Left renal pelvis (tissue), 4 donors: Measurements from ENCODE around the gene SIRT3. TPM values are rescaled to one million over a fixed set of nuclear protein-coding genes. Genes with fewer than 3 reads are reported as not detected.
A peak's percentile ranks its signal among the peaks of the same experiment; 100 is the strongest.

Experiments
- DNase-seq, 4 donors: peaks; one replicate each; pipeline ENCODE4 v3.0.0-alpha.2; 2013; ENCODE audit warnings: low read depth in 4 of 4, low spot score in 3 of 4
- polyA plus RNA-seq, 4 donors: library from polyadenylated mRNA; unstranded; fragments of 120-200 nt; gene quantifications; one replicate each; pipeline ENCODE4 v1.2.1, GENCODE V29; 2013; ENCODE audit not compliant: insufficient read length in 4 of 4

The SIRT3 gene
- polyA plus RNA-seq, 4 donors = 22.6 to 38.2 (median 25.7) TPM

GRCh38 chr11:217704-218103 lies 18.4 kb downstream of the SIRT3 start:
- DNase-seq = no peak

- no peak for DNase-seq
Measured at GRCh38 chr11:216081-216974, 19.8 kb downstream of the SIRT3 start.

- DNase-seq = no peak
Measured at GRCh38 chr11:215581-216037, 20.5 kb downstream of the SIRT3 start.

GRCh38 chr11:214083-214482 lies 22.1 kb downstream of the SIRT3 start:
- no peak for DNase-seq

- no peak for DNase-seq
Measured at GRCh38 chr11:213111-213510, 23.0 kb downstream of the SIRT3 start.

- no peak for DNase-seq
Measured at GRCh38 chr11:212150-213100, 23.7 kb downstream of the SIRT3 start.

GRCh38 chr11:211741-212140 lies 24.4 kb downstream of the SIRT3 start:
- no peak for DNase-seq

GRCh38 chr11:211295-211694 lies 24.8 kb downstream of the SIRT3 start:
- no peak for DNase-seq

GRCh38 chr11:210803-211180 lies 25.4 kb downstream of the SIRT3 start:
- DNase-seq = no peak

- no peak for DNase-seq
Measured at GRCh38 chr11:210122-210802, 25.9 kb downstream of the SIRT3 start.

- DNase-seq = no peak
Measured at GRCh38 chr11:209275-210121, 26.6 kb downstream of the SIRT3 start.

GRCh38 chr11:208917-209260 lies 27.3 kb downstream of the SIRT3 start:
- no peak for DNase-seq

- DNase-seq = peak; percentile 56 to 74 (median 69)
Measured at GRCh38 chr11:208181-208916, 27.8 kb downstream of the SIRT3 start.

- peak in 1 of 4 donors; percentile 12 for DNase-seq
Measured at GRCh38 chr11:207863-208180, 28.3 kb downstream of the SIRT3 start.

- DNase-seq = peak; percentile 86 to 93 (median 90)
Measured at GRCh38 chr11:207208-207862, 28.8 kb downstream of the SIRT3 start, which contains the start of the genes BET1L and RIC8A. TSS of gene BET1L (minus strand) at chr11:207399. CDS start at chr11:207321, 78 bp downstream. TSS of gene RIC8A (plus strand) at chr11:207708. CDS start at chr11:208855, 1,147 bp downstream.

GRCh38 chr11:206526-207207 lies 29.5 kb downstream of the SIRT3 start:
- DNase-seq = no peak

GRCh38 chr11:206002-206384 lies 30.1 kb downstream of the SIRT3 start:
- no peak for DNase-seq
